ENCODE data around the gene IGFN1.

GRCh38 chr1:201146626-201147390, 43.8 kb upstream of the IGFN1 start:
- TF ChIP-seq REST (IDR thresholded peaks at IDR 0.05; ENCODE audit: borderline replicate concordance), result no peak
- TF ChIP-seq EZH2 (IDR thresholded peaks at IDR 0.05; ENCODE audit: borderline replicate concordance, insufficient read depth, low read length, poor library complexity, severe bottlenecking), result no peak
- no peak for TF ChIP-seq CTCF (IDR thresholded peaks at IDR 0.05; ENCODE audit: poor library complexity, severe bottlenecking)
- no peak for TF ChIP-seq EP300 (conservative IDR thresholded peaks at IDR 0.05; ENCODE audit: poor library complexity, severe bottlenecking)
- TF ChIP-seq POLR2AphosphoS5 (IDR thresholded peaks at IDR 0.05), result no peak
- no peak for TF ChIP-seq MXI1 (conservative IDR thresholded peaks at IDR 0.05; ENCODE audit: poor library complexity, severe bottlenecking)
